ENCODE data around the gene ZNF107. TPM values are rescaled to one million over a fixed set of nuclear protein-coding genes. Genes with fewer than 3 reads are reported as not detected.
A peak's percentile ranks its signal among the peaks of the same experiment; 100 is the strongest.

The ZNF107 gene
- total RNA-seq, result 1.1 and 1.2 TPM in 2 replicates

GRCh38 chr7:64665980-64666662 is at the start of gene ZNF107:
Gene ZNF107, plus strand, starts transcription at chr7:64666133. Its CDS starts 150 bp downstream, at chr7:64666283.
- no peaks in the 10 kb centered on the region for H3K27me3 ChIP-seq (ENCODE audit: control insufficient read depth, insufficient read depth, low read length)
- DNase-seq (ENCODE audit: low read depth), result peak; percentile 85
- H3K4me3 ChIP-seq (ENCODE audit: low read depth, low read length), result peak within 1 kb of the TSS; percentile 87
- no peaks in the 10 kb centered on the region for H3K36me3 ChIP-seq (ENCODE audit: control insufficient read depth, insufficient read depth, low read length)
- TF ChIP-seq CTCF (IDR thresholded peaks at IDR 0.05; ENCODE audit: insufficient read depth, low read length, severe bottlenecking), result no peak
- no peak for FAIRE-seq

- FAIRE-seq, result no peak
- no peaks in the 10 kb centered on the region for H3K27me3 ChIP-seq (ENCODE audit: control insufficient read depth, insufficient read depth, low read length)
- TF ChIP-seq CTCF (IDR thresholded peaks at IDR 0.05; ENCODE audit: insufficient read depth, low read length, severe bottlenecking), result peak; percentile 42
- no peaks in the 10 kb centered on the region for H3K36me3 ChIP-seq (ENCODE audit: control insufficient read depth, insufficient read depth, low read length)
- peak; percentile 54 for DNase-seq (ENCODE audit: low read depth)
- no peak overlapping the region for H3K4me3 ChIP-seq (ENCODE audit: low read depth, low read length)
Observed at GRCh38 chr7:64618785-64619456, 47.0 kb upstream of the ZNF107 start.

- no peak for TF ChIP-seq CTCF (IDR thresholded peaks at IDR 0.05; ENCODE audit: insufficient read depth, low read length, severe bottlenecking)
- DNase-seq (ENCODE audit: low read depth) (no peak), FAIRE-seq (no peak)
- no peaks in the 10 kb centered on the region for H3K27me3 ChIP-seq (ENCODE audit: control insufficient read depth, insufficient read depth, low read length)
- H3K36me3 ChIP-seq (ENCODE audit: control insufficient read depth, insufficient read depth, low read length), result no peaks in the 10 kb centered on the region
- no peak overlapping the region for H3K4me3 ChIP-seq (ENCODE audit: low read depth, low read length)
Observed at GRCh38 chr7:64619705-64620104, 46.2 kb upstream of the ZNF107 start.

- H3K27me3 ChIP-seq (ENCODE audit: control insufficient read depth, insufficient read depth, low read length), result no peaks in the 10 kb centered on the region
- H3K4me3 ChIP-seq (ENCODE audit: low read depth, low read length), result no peak overlapping the region
- FAIRE-seq, result no peak
- no peak for DNase-seq (ENCODE audit: low read depth)
- H3K36me3 ChIP-seq (ENCODE audit: control insufficient read depth, insufficient read depth, low read length), result no peaks in the 10 kb centered on the region
- TF ChIP-seq CTCF (IDR thresholded peaks at IDR 0.05; ENCODE audit: insufficient read depth, low read length, severe bottlenecking), result no peak
Observed at GRCh38 chr7:64621656-64622055, 44.3 kb upstream of the ZNF107 start.

GRCh38 chr7:64625114-64626082 is 40.5 kb upstream of the ZNF107 start:
- peak; percentile 29 for TF ChIP-seq CTCF (IDR thresholded peaks at IDR 0.05; ENCODE audit: insufficient read depth, low read length, severe bottlenecking)
- FAIRE-seq, result no peak
- DNase-seq (ENCODE audit: low read depth), result no peak
- Histone ChIP-seq H3K36me3 (ENCODE audit: control insufficient read depth, insufficient read depth, low read length) (no peaks in the 10 kb centered on the region), H3K27me3 (ENCODE audit: control insufficient read depth, insufficient read depth, low read length) (no peaks in the 10 kb centered on the region), H3K4me3 (ENCODE audit: low read depth, low read length) (no peak overlapping the region)
